OCI-LY1 (cell line): ENCODE data around the gene HDHD5.

Experiments used
- CTCF ChIP-seq: fragments of 200-600 bp; sonication (generic), shearing (Covaris generic); IDR thresholded peaks from 2 replicates; pipeline ENCODE4 v1.5.1; 2017; ENCODE audit warnings: mild to moderate bottlenecking, antibody characterized with exemption, low read length, moderate library complexity, mixed read lengths
- EZH2 ChIP-seq: fragments of 200-600 bp; sonication (generic), shearing (Covaris generic); IDR thresholded peaks from 2 replicates; pipeline ENCODE4 v1.8.0; 2017; ENCODE audit warnings: borderline replicate concordance, mixed run types, mild to moderate bottlenecking, antibody characterized with exemption, low read length, moderate library complexity, mixed read lengths

- no peak for TF ChIP-seq CTCF
- no peak for TF ChIP-seq EZH2
Measured at GRCh38 chr22:17162731-17163130, 3.7 kb upstream of the HDHD5 start.
